Suprapubic skin (tissue), 4 donors: ENCODE measurements around the gene NUP62.

Experiments
- EP300 ChIP-seq: sonication (generic); formaldehyde crosslinking; IDR thresholded peaks from one replicate; pipeline ENCODE4 v1.6.1; 2017; ENCODE audit warnings: antibody characterized with exemption
- POLR2A ChIP-seq, 2 donors: fragments of 450-650 bp; IDR thresholded peaks; one replicate each; pipeline ENCODE4 v1.6.1; 2017; ENCODE audit warnings: antibody characterized with exemption in 2 of 2, mild to moderate bottlenecking in 2 of 2, moderate library complexity in 2 of 2
- POLR2AphosphoS5 ChIP-seq, 3 donors: sonication (generic); formaldehyde crosslinking; IDR thresholded peaks; one replicate each; pipeline ENCODE4 v1.6.1; 2017; ENCODE audit warnings: antibody characterized with exemption in 3 of 3
- TF ChIP-seq, protein P1 (sequence below), 2 donors: fragments of 200-600 bp in 1 of 2; fragments of 450-650 bp in 1 of 2; sonication (generic) in 1 of 2; IDR thresholded peaks; one replicate each; pipeline ENCODE4 v1.5.1; 2016 to 2019; ENCODE audit warnings: antibody characterized with exemption in 2 of 2, mild to moderate bottlenecking in 1 of 2, moderate library complexity in 1 of 2

DNA sequence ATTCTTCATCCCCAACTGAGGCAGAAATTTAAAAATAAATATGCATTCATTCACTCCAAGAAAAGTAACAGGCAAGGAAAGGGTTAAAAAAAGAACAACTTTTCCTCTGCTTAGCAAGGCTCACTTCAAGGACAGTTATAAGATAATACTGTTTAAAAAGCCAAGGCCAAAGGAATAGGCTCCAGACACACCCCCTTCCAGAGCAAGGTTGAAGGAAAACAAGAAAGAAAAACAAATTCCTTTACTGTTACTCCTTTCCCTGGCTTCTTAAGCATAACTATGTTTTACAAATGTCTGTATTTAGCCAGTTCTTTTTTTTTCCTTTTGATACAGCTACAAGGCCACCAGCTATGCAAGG lies 23.2 kb upstream of the NUP62 start:
- TF ChIP-seq, protein P1, sequence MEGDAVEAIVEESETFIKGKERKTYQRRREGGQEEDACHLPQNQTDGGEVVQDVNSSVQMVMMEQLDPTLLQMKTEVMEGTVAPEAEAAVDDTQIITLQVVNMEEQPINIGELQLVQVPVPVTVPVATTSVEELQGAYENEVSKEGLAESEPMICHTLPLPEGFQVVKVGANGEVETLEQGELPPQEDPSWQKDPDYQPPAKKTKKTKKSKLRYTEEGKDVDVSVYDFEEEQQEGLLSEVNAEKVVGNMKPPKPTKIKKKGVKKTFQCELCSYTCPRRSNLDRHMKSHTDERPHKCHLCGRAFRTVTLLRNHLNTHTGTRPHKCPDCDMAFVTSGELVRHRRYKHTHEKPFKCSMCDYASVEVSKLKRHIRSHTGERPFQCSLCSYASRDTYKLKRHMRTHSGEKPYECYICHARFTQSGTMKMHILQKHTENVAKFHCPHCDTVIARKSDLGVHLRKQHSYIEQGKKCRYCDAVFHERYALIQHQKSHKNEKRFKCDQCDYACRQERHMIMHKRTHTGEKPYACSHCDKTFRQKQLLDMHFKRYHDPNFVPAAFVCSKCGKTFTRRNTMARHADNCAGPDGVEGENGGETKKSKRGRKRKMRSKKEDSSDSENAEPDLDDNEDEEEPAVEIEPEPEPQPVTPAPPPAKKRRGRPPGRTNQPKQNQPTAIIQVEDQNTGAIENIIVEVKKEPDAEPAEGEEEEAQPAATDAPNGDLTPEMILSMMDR (IDR thresholded peaks at IDR 0.05): no peak
- TF ChIP-seq POLR2A (IDR thresholded peaks at IDR 0.05) (no peak), POLR2AphosphoS5 (IDR thresholded peaks at IDR 0.05) (no peak), EP300 (no peak)
